ENCODE measurements around the gene SLC25A13. TPM values are rescaled to one million over a fixed set of nuclear protein-coding genes. Genes with fewer than 3 reads are reported as not detected.

SLC25A13 gene
- total and polyA plus RNA-seq, 9 of the 15 experiments (the other 6 are each of a cell fraction or from before 2014, with no cell fraction given): 21.4 to 80.2 (median 58.7) TPM

GRCh38 chr7:96075510-96076349 is 246.2 kb downstream of the SLC25A13 start:
- ChIA-PET CTCF (ENCODE audit: low intra/inter-chr PET ratio) (interaction anchor here (0.7 to 1.5 kb wide), 2 partner anchors 952 to 1760 kb away, joined by 4 to 21 read pairs; no protein-coding TSS in a partner anchor), POLR2A (no interaction called here)
- no TSS peak for BruUV-seq (replicated peaks)
- 3% methylated on average over 43 of the region's 47 CpGs for WGBS (ENCODE audit: insufficient coverage, low coverage, missing lambda C conversion rate)
- peak overlapping the region; percentile 45; the same call in 1 of the 2 replicates for H2AFZ ChIP-seq (ENCODE audit: low read depth, low read length)
- peak overlapping the region; percentile 53 for H3K4me2 ChIP-seq (ENCODE audit: insufficient read depth, low read length)
- H3K4me1 ChIP-seq (replicated peaks in 1 of 2; ENCODE audit: control insufficient read depth in 2 of 2, insufficient read depth in 2 of 2, low read length in 2 of 2): peaks cover 0 to 9% of the 10 kb centered on the region in 2 experiments; a peak in 2 of 5 replicates
- no peaks in the 10 kb centered on the region; the same call in 1 of the 2 replicates for H4K20me1 ChIP-seq (replicated peaks; ENCODE audit: control insufficient read depth, insufficient read depth, low read length)
- in situ Hi-C loops (cut with MboI) (no loop called here), intact Hi-C loops (cut with micrococcal nuclease) (loop anchor here (1.0 to 5.0 kb wide), 3 partner anchors 158 to 952 kb away; no protein-coding TSS in a partner anchor)
- H3K27ac ChIP-seq (ENCODE audit: extremely low read depth, low read depth, low read length): no peak overlapping the region
- H3K9ac ChIP-seq (ENCODE audit: insufficient read depth in 1 of 2, low read depth in 2 of 2, low read length in 2 of 2): peak overlapping the region in 1 of 2 experiments; percentile 2; a peak in 2 of 4 replicates
- peak; percentile 97 for ATAC-seq
- no peaks in the 10 kb centered on the region for H3K9me3 ChIP-seq (replicated peaks; ENCODE audit: control insufficient read depth, insufficient read depth, low read depth, low read length)
- DNase-seq (ENCODE audit: extremely low read depth in 1 of 4, low spot score in 3 of 4): peak; percentile 66 to 76 (median 71)
- H3K79me2 ChIP-seq (ENCODE audit: control insufficient read depth, insufficient read depth, low read length): no peaks in the 10 kb centered on the region
- FAIRE-seq: peak; percentile 78
- H3K27me3 ChIP-seq (ENCODE audit: control insufficient read depth in 2 of 2, insufficient read depth in 2 of 2, low read length in 2 of 2): peaks cover 11 to 13% of the 10 kb centered on the region in 2 experiments
- H3K4me3 ChIP-seq: peak overlapping the region; percentile 17
- no peaks in the 10 kb centered on the region for H3K9me1 ChIP-seq (ENCODE audit: control insufficient read depth, insufficient read depth, low read length)
- H3K36me3 ChIP-seq (ENCODE audit: control insufficient read depth, insufficient read depth, low read length): no peaks in the 10 kb centered on the region
- TF ChIP-seq STAG1 (CRISPR knock-in tag; IDR thresholded peaks at IDR 0.05; ENCODE audit: borderline replicate concordance): peak; percentile 76
- no peak for TF ChIP-seq HBP1 (CRISPR knock-in tag; IDR thresholded peaks at IDR 0.05)
- TF ChIP-seq ZNF778 (CRISPR knock-in tag; IDR thresholded peaks at IDR 0.05): no peak
- 0 out of 2 replicates have a peak, but pooled peaks have one; percentile 15 for TF ChIP-seq VEZF1 (CRISPR knock-in tag; IDR thresholded peaks at IDR 0.05)
- no peak for TF ChIP-seq SIN3A (IDR thresholded peaks at IDR 0.05; ENCODE audit: borderline replicate concordance in 2 of 2, control insufficient read depth in 1 of 2, low read depth in 2 of 2, low read length in 2 of 2)
- TF ChIP-seq SMC3 (conservative IDR thresholded peaks at IDR 0.05; ENCODE audit: insufficient read depth, low read depth, low read length): peak; percentile 93
- TF ChIP-seq CTCF (IDR thresholded peaks at IDR 0.05 in 2 of 3, conservative IDR thresholded peaks at IDR 0.05 in 1 of 3; ENCODE audit: insufficient read depth in 2 of 3, low read depth in 1 of 3, low read length in 3 of 3): peak; percentile 76 to 90 (median 83)
- 0 out of 2 replicates have a peak, but pooled peaks have one; percentile 32 for TF ChIP-seq ZBTB7A (IDR thresholded peaks at IDR 0.05; ENCODE audit: borderline replicate concordance, control insufficient read depth, low read depth, low read length)
- peak; percentile 40 for TF ChIP-seq ZFP36 (IDR thresholded peaks at IDR 0.05; ENCODE audit: low read depth, low read length, partially characterized antibody)
- TF ChIP-seq DEAF1 (CRISPR knock-in tag; IDR thresholded peaks at IDR 0.05): peak; percentile 74

All from K562 (cell line).